ENCODE results near the gene CELF6.

GRCh38 chr15:72288796-72289596, 31.0 kb downstream of the CELF6 start:
- TF ChIP-seq TEAD4 (IDR thresholded peaks at IDR 0.05; ENCODE audit: borderline replicate concordance, insufficient read depth) (no peak), MXI1 (IDR thresholded peaks at IDR 0.05; ENCODE audit: low read depth, low read length) (no peak), FOXM1 (IDR thresholded peaks at IDR 0.05; ENCODE audit: low read depth) (no peak), REST (IDR thresholded peaks at IDR 0.05; ENCODE audit: low read depth, low read length) (no peak), YY1 (IDR thresholded peaks at IDR 0.05; ENCODE audit: low read depth) (no peak), POLR2AphosphoS5 (IDR thresholded peaks at IDR 0.05; ENCODE audit: low read depth, low read length) (no peak), FOXJ3 (CRISPR knock-in tag; IDR thresholded peaks at IDR 0.05) (no peak), GABPA (IDR thresholded peaks at IDR 0.05; ENCODE audit: low read depth) (no peak), NRF1 (IDR thresholded peaks at IDR 0.05; ENCODE audit: low read depth, low read length) (no peak)
- TF ChIP-seq, protein P1, sequence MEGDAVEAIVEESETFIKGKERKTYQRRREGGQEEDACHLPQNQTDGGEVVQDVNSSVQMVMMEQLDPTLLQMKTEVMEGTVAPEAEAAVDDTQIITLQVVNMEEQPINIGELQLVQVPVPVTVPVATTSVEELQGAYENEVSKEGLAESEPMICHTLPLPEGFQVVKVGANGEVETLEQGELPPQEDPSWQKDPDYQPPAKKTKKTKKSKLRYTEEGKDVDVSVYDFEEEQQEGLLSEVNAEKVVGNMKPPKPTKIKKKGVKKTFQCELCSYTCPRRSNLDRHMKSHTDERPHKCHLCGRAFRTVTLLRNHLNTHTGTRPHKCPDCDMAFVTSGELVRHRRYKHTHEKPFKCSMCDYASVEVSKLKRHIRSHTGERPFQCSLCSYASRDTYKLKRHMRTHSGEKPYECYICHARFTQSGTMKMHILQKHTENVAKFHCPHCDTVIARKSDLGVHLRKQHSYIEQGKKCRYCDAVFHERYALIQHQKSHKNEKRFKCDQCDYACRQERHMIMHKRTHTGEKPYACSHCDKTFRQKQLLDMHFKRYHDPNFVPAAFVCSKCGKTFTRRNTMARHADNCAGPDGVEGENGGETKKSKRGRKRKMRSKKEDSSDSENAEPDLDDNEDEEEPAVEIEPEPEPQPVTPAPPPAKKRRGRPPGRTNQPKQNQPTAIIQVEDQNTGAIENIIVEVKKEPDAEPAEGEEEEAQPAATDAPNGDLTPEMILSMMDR (IDR thresholded peaks at IDR 0.05) = no peak
- TF ChIP-seq, protein P2, sequence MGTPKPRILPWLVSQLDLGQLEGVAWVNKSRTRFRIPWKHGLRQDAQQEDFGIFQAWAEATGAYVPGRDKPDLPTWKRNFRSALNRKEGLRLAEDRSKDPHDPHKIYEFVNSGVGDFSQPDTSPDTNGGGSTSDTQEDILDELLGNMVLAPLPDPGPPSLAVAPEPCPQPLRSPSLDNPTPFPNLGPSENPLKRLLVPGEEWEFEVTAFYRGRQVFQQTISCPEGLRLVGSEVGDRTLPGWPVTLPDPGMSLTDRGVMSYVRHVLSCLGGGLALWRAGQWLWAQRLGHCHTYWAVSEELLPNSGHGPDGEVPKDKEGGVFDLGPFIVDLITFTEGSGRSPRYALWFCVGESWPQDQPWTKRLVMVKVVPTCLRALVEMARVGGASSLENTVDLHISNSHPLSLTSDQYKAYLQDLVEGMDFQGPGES (IDR thresholded peaks at IDR 0.05; ENCODE audit: low read depth, low read length) = no peak
